Measurements from ENCODE around the gene FAM209B.
"Not testable (repeated sequence)": the region's sequence is repeated elsewhere in the genome, so short reads cannot be mapped to it uniquely, and the experiment has no call there.

The FAM209B gene

GRCh38 chr20:56518721-56519398 lies 14.2 kb upstream of the FAM209B start:
- TF ChIP-seq CTCF (IDR thresholded peaks at IDR 0.05; ENCODE audit: insufficient read depth, missing control alignments) = no peak
- FAIRE-seq = no peak

GRCh38 chr20:56519551-56519950 lies 13.5 kb upstream of the FAM209B start:
- FAIRE-seq (no peak), DNase-seq (ENCODE audit: insufficient read length, low spot score) (no peak)
- TF ChIP-seq CTCF (IDR thresholded peaks at IDR 0.05; ENCODE audit: insufficient read depth, missing control alignments) = no peak

More at GRCh38 chr20:56518721-56519398, 14.2 kb upstream of the FAM209B start:
- no peak for DNase-seq (ENCODE audit: insufficient read length, low spot score)

- TF ChIP-seq CTCF (IDR thresholded peaks at IDR 0.05; ENCODE audit: insufficient read depth, missing control alignments) = no peak
- no peak for FAIRE-seq
- DNase-seq (ENCODE audit: insufficient read length, low spot score) = no peak
Observed at GRCh38 chr20:56520180-56520579, 12.9 kb upstream of the FAM209B start.

GRCh38 chr20:56520746-56521354 lies 12.2 kb upstream of the FAM209B start:
- not testable (repeated sequence) for FAIRE-seq; DNase-seq (ENCODE audit: insufficient read length, low spot score)

GRCh38 chr20:56522311-56522710 lies 10.7 kb upstream of the FAM209B start:
- no peak for FAIRE-seq
- no peak for DNase-seq (ENCODE audit: insufficient read length, low spot score)
- TF ChIP-seq CTCF (IDR thresholded peaks at IDR 0.05; ENCODE audit: insufficient read depth, missing control alignments) = no peak

- FAIRE-seq; DNase-seq (ENCODE audit: insufficient read length, low spot score): not testable (repeated sequence)
Observed at GRCh38 chr20:56524444-56524843, 8.6 kb upstream of the FAM209B start, which contains the start of gene FAM209A. Gene FAM209A, plus strand, starts transcription at chr20:56524744. Its CDS starts 65 bp downstream, at chr20:56524809.

GRCh38 chr20:56527521-56527920 lies 5.5 kb upstream of the FAM209B start:
- FAIRE-seq = no peak

More at GRCh38 chr20:56527521-56527920, 5.5 kb upstream of the FAM209B start:
- no peak for TF ChIP-seq CTCF (IDR thresholded peaks at IDR 0.05; ENCODE audit: insufficient read depth, missing control alignments)
- no peak for DNase-seq (ENCODE audit: insufficient read length, low spot score)
